K562 (cell line): Measurements from ENCODE around the gene PMP22. TPM values are rescaled to one million over a fixed set of nuclear protein-coding genes. Genes with fewer than 3 reads are reported as not detected.

Source experiments
- ATAC-seq: fragments of 200-7000 bp; cut with Tn5 transposase; 3 replicates; pipeline ENCODE4 v1.9.1; 2020; ENCODE audit warnings: moderate library complexity
- BruUV-seq: library from RNA; stranded (reverse); fragments of 400-500 nt; replicated peaks from 2 replicates; lab custom pipeline; 2021; lab: Mats Ljungman, UMichigan
- CTCF ChIA-PET: fragments of 300-600 bp; formaldehyde crosslinking; extraction: SDS; loops from one replicate; lab custom pipeline; 2021; ENCODE audit warnings: low intra/inter-chr PET ratio; lab: Yijun Ruan, JAX
- POLR2A ChIA-PET: fragments of 300-600, 350-650 bp; sonication (Branson Sonifier 250); formaldehyde crosslinking; extraction: SDS; loops from one replicate; lab custom pipeline; 2021; ENCODE audit warnings: antibody characterized with exemption, inconsistent platforms; lab: Yijun Ruan, JAX
- DNase-seq, 4 experiments: peaks; one replicate each; pipeline versions ENCODE4 v3.0.0 to v3.0.0-alpha.2; 2011 to 2018; ENCODE audit warnings: low spot score in 3 of 4, mixed read lengths in 3 of 4; ENCODE audit errors: extremely low read depth in 1 of 4
- FAIRE-seq: peaks from 2 replicates; lab custom pipeline; 2011; peaks lifted over from hg19 to GRCh38; lab: Jason Lieb, UNC
- H2AFZ ChIP-seq: 2 replicates; pipeline ENCODE4 v1.6.0; 2011; ENCODE audit warnings: low read depth, low read length, control low read depth, inconsistent platforms
- H3K27ac ChIP-seq: fragments of 200-600 bp; 3 replicates; pipeline ENCODE4 v1.8.0; 2011; ENCODE audit warnings: low read depth, mild to moderate bottlenecking, control low read depth, inconsistent platforms, low read length, moderate library complexity, mixed read lengths; ENCODE audit errors: extremely low read depth
- H3K27me3 ChIP-seq, 2 experiments: fragments of 300-600 bp in 1 of 2; 2 replicates in 1 of 2; 3 replicates in 1 of 2; pipeline versions ENCODE4 v1.6.0 to v1.8.0; 2011; ENCODE audit warnings: inconsistent platforms in 2 of 2, low read length in 2 of 2, mild to moderate bottlenecking in 1 of 2, mixed read lengths in 1 of 2, moderate library complexity in 1 of 2; ENCODE audit not compliant: control insufficient read depth in 2 of 2, insufficient read depth in 2 of 2
- H3K36me3 ChIP-seq: fragments of 300-600 bp; 3 replicates; pipeline ENCODE4 v1.8.0; 2011; ENCODE audit warnings: mild to moderate bottlenecking, low read length, inconsistent platforms; ENCODE audit not compliant: control insufficient read depth, insufficient read depth
- H3K4me1 ChIP-seq, 2 experiments: fragments of 200-600 bp in 1 of 2; replicated peaks in 1 of 2; 2 replicates in 1 of 2; 3 replicates in 1 of 2; pipeline versions ENCODE4 v1.5.1 to v1.8.0; 2011; ENCODE audit warnings: inconsistent platforms in 2 of 2, low read length in 2 of 2, mild to moderate bottlenecking in 1 of 2, mixed read lengths in 1 of 2, moderate library complexity in 1 of 2; ENCODE audit not compliant: control insufficient read depth in 2 of 2, insufficient read depth in 2 of 2
- H3K4me2 ChIP-seq: 2 replicates; pipeline ENCODE4 v1.6.1; 2011; ENCODE audit warnings: low read length, control low read depth, inconsistent platforms, mixed read lengths; ENCODE audit not compliant: insufficient read depth
- H3K4me3 ChIP-seq: fragments of 200-600 bp; sonication (generic), shearing (Covaris generic); 2 replicates; pipeline ENCODE4 v1.5.1; 2016; ENCODE audit warnings: control low read depth, inconsistent platforms
- H3K79me2 ChIP-seq: fragments of 200-600 bp; 3 replicates; pipeline ENCODE4 v1.8.0; 2011; ENCODE audit warnings: low read length, inconsistent platforms; ENCODE audit not compliant: control insufficient read depth, insufficient read depth
- H3K9ac ChIP-seq, 2 experiments: 2 replicates each; pipeline versions ENCODE4 v1.6.0 to v1.6.1; 2011; ENCODE audit warnings: low read depth in 2 of 2, low read length in 2 of 2, control low read depth in 1 of 2, inconsistent platforms in 1 of 2, mild to moderate bottlenecking in 1 of 2, mixed read lengths in 1 of 2; ENCODE audit not compliant: insufficient read depth in 1 of 2
- H3K9me1 ChIP-seq: one replicate; pipeline ENCODE4 v1.6.0; 2011; ENCODE audit warnings: inconsistent platforms, mild to moderate bottlenecking, low read length, moderate library complexity; ENCODE audit not compliant: control insufficient read depth, insufficient read depth
- H3K9me3 ChIP-seq: replicated peaks from 2 replicates; pipeline ENCODE4 v1.5.1; 2011; ENCODE audit warnings: low read depth, low read length, inconsistent platforms; ENCODE audit not compliant: control insufficient read depth, insufficient read depth
- H4K20me1 ChIP-seq: replicated peaks from 2 replicates; pipeline ENCODE4 v1.6.1; 2011; ENCODE audit warnings: low read length, inconsistent platforms, mixed read lengths; ENCODE audit not compliant: control insufficient read depth, insufficient read depth
- ARID1B ChIP-seq: fragments of 450-650 bp; IDR thresholded peaks from 2 replicates; pipeline ENCODE4 v1.6.1; 2016; ENCODE audit warnings: antibody characterized with exemption, mild to moderate bottlenecking, inconsistent platforms
- BHLHE40 ChIP-seq: IDR thresholded peaks from 2 replicates; pipeline ENCODE4 v1.6.1; 2011; ENCODE audit warnings: low read length, improper control_type of control experiment
- L3MBTL2 ChIP-seq: fragments of 450-650 bp; IDR thresholded peaks from 2 replicates; pipeline ENCODE4 v1.6.1; 2016; ENCODE audit warnings: mild to moderate bottlenecking, moderate library complexity
- PHTF2 ChIP-seq: fragments of 250-450 bp; sonication (Bioruptor Pico); IDR thresholded peaks from 2 replicates; pipeline ENCODE4 v1.5.0; 2021; ENCODE audit warnings: mild to moderate bottlenecking
- ZNF134 ChIP-seq: fragments of 250-450 bp; sonication (Bioruptor Pico); conservative IDR thresholded peaks from 2 replicates; pipeline ENCODE4 v1.4.0; 2020
- ZNF436 ChIP-seq: fragments of 250-450, 450-650 bp; sonication (Bioruptor Pico); formaldehyde crosslinking; IDR thresholded peaks from 2 replicates; pipeline ENCODE4 v1.7.0; 2020; ENCODE audit warnings: mild to moderate bottlenecking
- ZNF551 ChIP-seq: fragments of 250-450 bp; sonication (Bioruptor Pico); IDR thresholded peaks from 2 replicates; pipeline ENCODE4 v1.5.0; 2021; ENCODE audit warnings: mild to moderate bottlenecking, moderate library complexity
- WGBS: fragments of 100-300 bp; shearing (Covaris generic); methylation state at CpG from one replicate; pipeline ENCODE4 v1.1.6; 2016; ENCODE audit warnings: low coverage, mixed read lengths; ENCODE audit not compliant: insufficient coverage; ENCODE audit errors: missing lambda C conversion rate; 5-methylcytosine and 5-hydroxymethylcytosine counted together
- in situ Hi-C: fragments of 300-500 bp; cut with MboI; formaldehyde crosslinking; loops from 4 replicates; pipeline ENCODE4 v1.15.0; 2018; ENCODE audit warnings: inconsistent platforms, mixed read lengths
- intact Hi-C: fragments of 100-400 bp; cut with micrococcal nuclease; formaldehyde crosslinking; loops from 2 replicates; pipeline ENCODE4 v1.14.2; 2022
- polyA plus RNA-seq, 8 experiments: library from polyadenylated mRNA; depleted of rRNA in 4 of 8; stranded (reverse) in 5 of 8; unstranded in 3 of 8; fragments of >200 nt; fragmentation: Nextera tagmentation in 2 of 8; fragmentation: Illumina TruSeq in 1 of 8; extraction: Ambion mirVana in 2 of 8; extraction: Trizol in 1 of 8; gene quantifications; 2 replicates each; pipeline versions ENCODE4 v1.2.1 to v1.2.3, GENCODE V29; 2011 to 2014; ENCODE audit warnings: inconsistent platforms in 1 of 8, missing spikeins in 1 of 8
- total RNA-seq, 7 experiments: library from RNA; depleted of rRNA in 6 of 7; stranded (reverse); fragments of >200 nt in 6 of 7; fragmentation: Illumina TruSeq in 2 of 7; extraction: Trizol in 2 of 7; gene quantifications; 2 replicates each; pipeline versions ENCODE4 v1.2.1 to v1.2.3, GENCODE V29; 2011 to 2021; ENCODE audit warnings: low replicate concordance in 1 of 7
- TF ChIP-seq, protein P1 (sequence below): fragments of 450-650 bp; IDR thresholded peaks from 2 replicates; pipeline ENCODE4 v1.6.1; 2017; ENCODE audit warnings: antibody characterized with exemption
- TF ChIP-seq, protein P2 (sequence below): fragments of 450-650 bp; IDR thresholded peaks from 2 replicates; pipeline ENCODE4 v1.6.1; 2016; ENCODE audit warnings: mild to moderate bottlenecking, moderate library complexity

The PMP22 gene
- total and polyA plus RNA-seq, 9 of the 15 experiments (the other 6 are each of a cell fraction or from before 2014, with no cell fraction given) = 12.6 to 62.3 (median 25.8) TPM

DNA sequence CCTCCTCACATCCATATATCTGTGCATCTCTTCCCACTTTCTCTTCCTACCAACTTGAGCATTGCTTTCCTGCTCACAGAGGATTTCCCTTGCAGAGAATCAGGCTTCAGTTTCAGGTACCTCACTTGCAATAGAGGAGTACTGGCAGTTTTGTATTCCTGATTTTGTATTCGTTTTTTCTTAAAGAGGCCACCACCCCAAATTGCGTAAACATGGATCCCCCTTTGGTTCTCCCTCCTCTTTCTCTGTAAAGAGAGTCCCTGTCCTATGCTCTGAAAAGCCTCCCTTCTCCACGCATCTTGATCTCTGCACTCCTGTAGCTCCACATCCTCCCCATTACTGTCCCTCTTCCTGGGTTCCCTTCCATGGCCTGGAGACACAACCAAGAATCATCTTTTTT, 44.1 kb upstream of the PMP22 start (continued):
- TF ChIP-seq ARID1B (no peak), ZNF551 (CRISPR knock-in tag) (no peak), PHTF2 (CRISPR knock-in tag) (no peak), ZNF436 (CRISPR knock-in tag) (no peak)
- TF ChIP-seq, protein P1, sequence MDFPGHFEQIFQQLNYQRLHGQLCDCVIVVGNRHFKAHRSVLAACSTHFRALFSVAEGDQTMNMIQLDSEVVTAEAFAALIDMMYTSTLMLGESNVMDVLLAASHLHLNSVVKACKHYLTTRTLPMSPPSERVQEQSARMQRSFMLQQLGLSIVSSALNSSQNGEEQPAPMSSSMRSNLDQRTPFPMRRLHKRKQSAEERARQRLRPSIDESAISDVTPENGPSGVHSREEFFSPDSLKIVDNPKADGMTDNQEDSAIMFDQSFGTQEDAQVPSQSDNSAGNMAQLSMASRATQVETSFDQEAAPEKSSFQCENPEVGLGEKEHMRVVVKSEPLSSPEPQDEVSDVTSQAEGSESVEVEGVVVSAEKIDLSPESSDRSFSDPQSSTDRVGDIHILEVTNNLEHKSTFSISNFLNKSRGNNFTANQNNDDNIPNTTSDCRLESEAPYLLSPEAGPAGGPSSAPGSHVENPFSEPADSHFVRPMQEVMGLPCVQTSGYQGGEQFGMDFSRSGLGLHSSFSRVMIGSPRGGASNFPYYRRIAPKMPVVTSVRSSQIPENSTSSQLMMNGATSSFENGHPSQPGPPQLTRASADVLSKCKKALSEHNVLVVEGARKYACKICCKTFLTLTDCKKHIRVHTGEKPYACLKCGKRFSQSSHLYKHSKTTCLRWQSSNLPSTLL = no peak

DNA sequence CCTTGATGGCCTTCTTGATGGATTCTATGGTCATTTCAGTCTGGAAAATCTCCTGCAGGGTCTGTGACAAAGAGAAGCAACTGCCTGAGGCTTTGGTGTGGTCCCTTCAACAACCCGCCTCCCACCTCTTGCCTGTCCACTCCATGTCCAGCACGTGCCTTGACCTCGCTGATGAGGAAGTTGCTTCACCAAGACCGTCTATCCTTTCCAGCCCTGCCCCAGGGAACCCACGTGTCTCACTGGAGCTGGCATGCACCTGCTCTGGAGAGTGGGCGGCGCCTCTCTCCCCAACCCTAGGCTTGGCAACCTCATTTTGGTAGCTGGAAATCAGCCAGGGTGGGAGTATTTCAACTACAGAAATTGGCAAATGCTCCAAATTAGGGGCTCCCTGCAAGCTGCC, 43.6 kb upstream of the PMP22 start:
- intact Hi-C loops = no loop called here
- Histone ChIP-seq H4K20me1 (no peaks in the 10 kb centered on the region), H3K4me1 (no peaks in the 10 kb centered on the region), H3K79me2 (no peaks in the 10 kb centered on the region), H3K27me3 (peaks cover 0 to 22% of the 10 kb centered on the region in 2 experiments; a peak in 4 of 5 replicates), H2AFZ (no peak overlapping the region), H3K9me1 (no peaks in the 10 kb centered on the region), H3K27ac (no peak overlapping the region), H3K4me2 (no peak overlapping the region), H3K9me3 (no peaks in the 10 kb centered on the region), H3K4me3 (no peak overlapping the region), H3K9ac (no peak overlapping the region), H3K36me3 (no peaks in the 10 kb centered on the region)
- DNase-seq (no peak), ATAC-seq (no peak), FAIRE-seq (no peak)
- 2% methylated on average over 7 of the region's 7 CpGs for WGBS
- in situ Hi-C loops = no loop called here
- CTCF ChIA-PET = no interaction called here
- BruUV-seq = no TSS peak
- POLR2A ChIA-PET = no interaction called here
- TF ChIP-seq ZNF134 (CRISPR knock-in tag) = no peak
- TF ChIP-seq, protein P2, sequence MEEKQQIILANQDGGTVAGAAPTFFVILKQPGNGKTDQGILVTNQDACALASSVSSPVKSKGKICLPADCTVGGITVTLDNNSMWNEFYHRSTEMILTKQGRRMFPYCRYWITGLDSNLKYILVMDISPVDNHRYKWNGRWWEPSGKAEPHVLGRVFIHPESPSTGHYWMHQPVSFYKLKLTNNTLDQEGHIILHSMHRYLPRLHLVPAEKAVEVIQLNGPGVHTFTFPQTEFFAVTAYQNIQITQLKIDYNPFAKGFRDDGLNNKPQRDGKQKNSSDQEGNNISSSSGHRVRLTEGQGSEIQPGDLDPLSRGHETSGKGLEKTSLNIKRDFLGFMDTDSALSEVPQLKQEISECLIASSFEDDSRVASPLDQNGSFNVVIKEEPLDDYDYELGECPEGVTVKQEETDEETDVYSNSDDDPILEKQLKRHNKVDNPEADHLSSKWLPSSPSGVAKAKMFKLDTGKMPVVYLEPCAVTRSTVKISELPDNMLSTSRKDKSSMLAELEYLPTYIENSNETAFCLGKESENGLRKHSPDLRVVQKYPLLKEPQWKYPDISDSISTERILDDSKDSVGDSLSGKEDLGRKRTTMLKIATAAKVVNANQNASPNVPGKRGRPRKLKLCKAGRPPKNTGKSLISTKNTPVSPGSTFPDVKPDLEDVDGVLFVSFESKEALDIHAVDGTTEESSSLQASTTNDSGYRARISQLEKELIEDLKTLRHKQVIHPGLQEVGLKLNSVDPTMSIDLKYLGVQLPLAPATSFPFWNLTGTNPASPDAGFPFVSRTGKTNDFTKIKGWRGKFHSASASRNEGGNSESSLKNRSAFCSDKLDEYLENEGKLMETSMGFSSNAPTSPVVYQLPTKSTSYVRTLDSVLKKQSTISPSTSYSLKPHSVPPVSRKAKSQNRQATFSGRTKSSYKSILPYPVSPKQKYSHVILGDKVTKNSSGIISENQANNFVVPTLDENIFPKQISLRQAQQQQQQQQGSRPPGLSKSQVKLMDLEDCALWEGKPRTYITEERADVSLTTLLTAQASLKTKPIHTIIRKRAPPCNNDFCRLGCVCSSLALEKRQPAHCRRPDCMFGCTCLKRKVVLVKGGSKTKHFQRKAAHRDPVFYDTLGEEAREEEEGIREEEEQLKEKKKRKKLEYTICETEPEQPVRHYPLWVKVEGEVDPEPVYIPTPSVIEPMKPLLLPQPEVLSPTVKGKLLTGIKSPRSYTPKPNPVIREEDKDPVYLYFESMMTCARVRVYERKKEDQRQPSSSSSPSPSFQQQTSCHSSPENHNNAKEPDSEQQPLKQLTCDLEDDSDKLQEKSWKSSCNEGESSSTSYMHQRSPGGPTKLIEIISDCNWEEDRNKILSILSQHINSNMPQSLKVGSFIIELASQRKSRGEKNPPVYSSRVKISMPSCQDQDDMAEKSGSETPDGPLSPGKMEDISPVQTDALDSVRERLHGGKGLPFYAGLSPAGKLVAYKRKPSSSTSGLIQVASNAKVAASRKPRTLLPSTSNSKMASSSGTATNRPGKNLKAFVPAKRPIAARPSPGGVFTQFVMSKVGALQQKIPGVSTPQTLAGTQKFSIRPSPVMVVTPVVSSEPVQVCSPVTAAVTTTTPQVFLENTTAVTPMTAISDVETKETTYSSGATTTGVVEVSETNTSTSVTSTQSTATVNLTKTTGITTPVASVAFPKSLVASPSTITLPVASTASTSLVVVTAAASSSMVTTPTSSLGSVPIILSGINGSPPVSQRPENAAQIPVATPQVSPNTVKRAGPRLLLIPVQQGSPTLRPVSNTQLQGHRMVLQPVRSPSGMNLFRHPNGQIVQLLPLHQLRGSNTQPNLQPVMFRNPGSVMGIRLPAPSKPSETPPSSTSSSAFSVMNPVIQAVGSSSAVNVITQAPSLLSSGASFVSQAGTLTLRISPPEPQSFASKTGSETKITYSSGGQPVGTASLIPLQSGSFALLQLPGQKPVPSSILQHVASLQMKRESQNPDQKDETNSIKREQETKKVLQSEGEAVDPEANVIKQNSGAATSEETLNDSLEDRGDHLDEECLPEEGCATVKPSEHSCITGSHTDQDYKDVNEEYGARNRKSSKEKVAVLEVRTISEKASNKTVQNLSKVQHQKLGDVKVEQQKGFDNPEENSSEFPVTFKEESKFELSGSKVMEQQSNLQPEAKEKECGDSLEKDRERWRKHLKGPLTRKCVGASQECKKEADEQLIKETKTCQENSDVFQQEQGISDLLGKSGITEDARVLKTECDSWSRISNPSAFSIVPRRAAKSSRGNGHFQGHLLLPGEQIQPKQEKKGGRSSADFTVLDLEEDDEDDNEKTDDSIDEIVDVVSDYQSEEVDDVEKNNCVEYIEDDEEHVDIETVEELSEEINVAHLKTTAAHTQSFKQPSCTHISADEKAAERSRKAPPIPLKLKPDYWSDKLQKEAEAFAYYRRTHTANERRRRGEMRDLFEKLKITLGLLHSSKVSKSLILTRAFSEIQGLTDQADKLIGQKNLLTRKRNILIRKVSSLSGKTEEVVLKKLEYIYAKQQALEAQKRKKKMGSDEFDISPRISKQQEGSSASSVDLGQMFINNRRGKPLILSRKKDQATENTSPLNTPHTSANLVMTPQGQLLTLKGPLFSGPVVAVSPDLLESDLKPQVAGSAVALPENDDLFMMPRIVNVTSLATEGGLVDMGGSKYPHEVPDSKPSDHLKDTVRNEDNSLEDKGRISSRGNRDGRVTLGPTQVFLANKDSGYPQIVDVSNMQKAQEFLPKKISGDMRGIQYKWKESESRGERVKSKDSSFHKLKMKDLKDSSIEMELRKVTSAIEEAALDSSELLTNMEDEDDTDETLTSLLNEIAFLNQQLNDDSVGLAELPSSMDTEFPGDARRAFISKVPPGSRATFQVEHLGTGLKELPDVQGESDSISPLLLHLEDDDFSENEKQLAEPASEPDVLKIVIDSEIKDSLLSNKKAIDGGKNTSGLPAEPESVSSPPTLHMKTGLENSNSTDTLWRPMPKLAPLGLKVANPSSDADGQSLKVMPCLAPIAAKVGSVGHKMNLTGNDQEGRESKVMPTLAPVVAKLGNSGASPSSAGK = peak; percentile 32; the same call in 1 of the 2 replicates
- peak; percentile 48; the same call in 1 of the 2 replicates for TF ChIP-seq L3MBTL2
- TF ChIP-seq BHLHE40 = peak; percentile 27; the same call in 1 of the 2 replicates
